NK-92 treated with Interleukin-12 subunit alpha and Interleukin-12 subunit beta, amount 100 ng/mL, for 24 hours (cell line): Measurements from ENCODE around the gene NXF2B.
"Not testable (repeated sequence)": the region's sequence is repeated elsewhere in the genome, so short reads cannot be mapped to it uniquely, and the experiment has no call there.

Source experiments
- DNase-seq: peaks from one replicate; lab custom pipeline; 2025; lab: John Stamatoyannopoulos, UW

The NXF2B gene

GRCh38 chrX:102439908-102440307 lies at the start of gene NXF2B:
TSS of gene NXF2B (minus strand) at chrX:102440008. CDS start at chrX:102380036, 59,972 bp downstream.
- not testable (repeated sequence) for DNase-seq

- DNase-seq: not testable (repeated sequence)
Observed at GRCh38 chrX:102478765-102479164, 39.0 kb upstream of the NXF2B start.

- DNase-seq: not testable (repeated sequence)
Observed at GRCh38 chrX:102471762-102472220, 32.0 kb upstream of the NXF2B start, which contains the start of gene TCP11X2. TSS of gene TCP11X2 (minus strand) at chrX:102471812.

- not testable (repeated sequence) for DNase-seq
Observed at GRCh38 chrX:102470215-102470614, 30.4 kb upstream of the NXF2B start.

GRCh38 chrX:102458615-102459014 lies 18.8 kb upstream of the NXF2B start:
- DNase-seq: not testable (repeated sequence)

- DNase-seq: not testable (repeated sequence)
Observed at GRCh38 chrX:102414493-102414892, 25.3 kb downstream of the NXF2B start.

- DNase-seq: no peak
Observed at GRCh38 chrX:102345916-102346315, 93.9 kb downstream of the NXF2B start.

- no peak for DNase-seq
Observed at GRCh38 chrX:102341867-102342266, 97.9 kb downstream of the NXF2B start.

GRCh38 chrX:102339312-102340298 lies 100.2 kb downstream of the NXF2B start:
- no peak for DNase-seq

GRCh38 chrX:102338162-102338561 lies 101.6 kb downstream of the NXF2B start:
- DNase-seq: no peak
